Osteocyte (in vitro differentiated cells): ENCODE measurements around the gene RSBN1L. TPM values are rescaled to one million over a fixed set of nuclear protein-coding genes. Genes with fewer than 3 reads are reported as not detected.
"Not testable (repeated sequence)": the region's sequence is repeated elsewhere in the genome, so short reads cannot be mapped to it uniquely, and the experiment has no call there.

ENCODE experiments used
- DNase-seq: peaks from one replicate; pipeline ENCODE4 v3.0.0; 2021; ENCODE audit warnings: mixed read lengths; ENCODE audit not compliant: unreplicated experiment; ENCODE audit errors: extremely low spot score
- H3K27ac Mint-ChIP-seq: one replicate; pipeline ENCODE4 v1.8.0; 2021; ENCODE audit warnings: mild to moderate bottlenecking, mixed read lengths; ENCODE audit not compliant: unreplicated experiment
- H3K27me3 Mint-ChIP-seq: one replicate; pipeline ENCODE4 v1.8.0; 2021; ENCODE audit warnings: mixed read lengths; ENCODE audit not compliant: unreplicated experiment
- H3K36me3 Mint-ChIP-seq: one replicate; pipeline ENCODE4 v1.8.0; 2021; ENCODE audit warnings: mixed read lengths; ENCODE audit not compliant: unreplicated experiment
- H3K4me1 Mint-ChIP-seq: one replicate; pipeline ENCODE4 v1.8.0; 2021; ENCODE audit warnings: mixed read lengths; ENCODE audit not compliant: unreplicated experiment
- H3K4me3 Mint-ChIP-seq: one replicate; pipeline ENCODE4 v1.8.0; 2021; ENCODE audit warnings: mild to moderate bottlenecking, moderate library complexity, mixed read lengths; ENCODE audit not compliant: unreplicated experiment
- H3K9me3 Mint-ChIP-seq: one replicate; pipeline ENCODE4 v1.8.0; 2021; ENCODE audit warnings: mixed read lengths; ENCODE audit not compliant: unreplicated experiment
- CTCF ChIP-seq: fragments of 200-600 bp; sonication (generic); IDR thresholded peaks from 2 replicates; pipeline ENCODE4 v1.5.0; 2021; ENCODE audit warnings: antibody characterized with exemption, mild to moderate bottlenecking, moderate library complexity
- total RNA-seq: library from RNA; stranded (reverse); gene quantifications from 2 replicates; pipeline ENCODE4 v1.2.1, GENCODE V29; 2021

The RSBN1L gene
- total RNA-seq, 1 donor from 2014 or later: 13.0 TPM

GRCh38 chr7:77716804-77717203 is 20.5 kb downstream of the RSBN1L start:
- H3K27ac Mint-ChIP-seq: no peak overlapping the region
- DNase-seq: no peak
- no peak for TF ChIP-seq CTCF
- no peaks in the 10 kb centered on the region for H3K27me3 Mint-ChIP-seq
- no peak overlapping the region for H3K4me3 Mint-ChIP-seq
- peaks cover 18% of the 10 kb centered on the region for H3K4me1 Mint-ChIP-seq
- H3K9me3 Mint-ChIP-seq: no peaks in the 10 kb centered on the region
- peaks cover 2% of the 10 kb centered on the region for H3K36me3 Mint-ChIP-seq

- H3K9me3 Mint-ChIP-seq, H3K27me3 Mint-ChIP-seq, H3K4me3 Mint-ChIP-seq, H3K36me3 Mint-ChIP-seq, H3K27ac Mint-ChIP-seq, DNase-seq: not testable (repeated sequence)
- H3K4me1 Mint-ChIP-seq: peaks cover 15% of the 10 kb centered on the region
Observed at GRCh38 chr7:77717566-77717965, 21.3 kb downstream of the RSBN1L start.

GRCh38 chr7:77727527-77727926 is 31.3 kb downstream of the RSBN1L start:
- Mint-ChIP-seq H3K9me3 (no peaks in the 10 kb centered on the region), H3K4me3 (no peak overlapping the region), H3K27me3 (no peaks in the 10 kb centered on the region), H3K27ac (peak overlapping the region; percentile 93), H3K4me1 (peaks cover 37% of the 10 kb centered on the region), H3K36me3 (no peaks in the 10 kb centered on the region)
- DNase-seq: no peak
- no peak for TF ChIP-seq CTCF

GRCh38 chr7:77727936-77728701 is 31.9 kb downstream of the RSBN1L start:
- Mint-ChIP-seq H3K4me1 (peaks cover 37% of the 10 kb centered on the region), H3K9me3 (no peaks in the 10 kb centered on the region), H3K27me3 (no peaks in the 10 kb centered on the region), H3K4me3 (peak overlapping the region; percentile 30), H3K27ac (peak overlapping the region; percentile 93), H3K36me3 (no peaks in the 10 kb centered on the region)
- DNase-seq: no peak
- no peak for TF ChIP-seq CTCF

- no peak overlapping the region for H3K4me3 Mint-ChIP-seq
- TF ChIP-seq CTCF: no peak
- DNase-seq: no peak
- peaks cover 39% of the 10 kb centered on the region for H3K4me1 Mint-ChIP-seq
- H3K27me3 Mint-ChIP-seq: no peaks in the 10 kb centered on the region
- H3K36me3 Mint-ChIP-seq: no peaks in the 10 kb centered on the region
- no peaks in the 10 kb centered on the region for H3K9me3 Mint-ChIP-seq
- H3K27ac Mint-ChIP-seq: peak overlapping the region; percentile 19
Observed at GRCh38 chr7:77729574-77730348, 33.5 kb downstream of the RSBN1L start.
